GM12873 (cell line): Measurements from ENCODE around the gene MDK.

Experiments used
- CTCF ChIP-seq: IDR thresholded peaks from 2 replicates; pipeline ENCODE4 v1.5.1; 2012; ENCODE audit warnings: low read depth, mild to moderate bottlenecking, moderate library complexity, low read length, control low read depth; ENCODE audit not compliant: insufficient read depth; ENCODE audit errors: missing control alignments

MDK gene

DNA sequence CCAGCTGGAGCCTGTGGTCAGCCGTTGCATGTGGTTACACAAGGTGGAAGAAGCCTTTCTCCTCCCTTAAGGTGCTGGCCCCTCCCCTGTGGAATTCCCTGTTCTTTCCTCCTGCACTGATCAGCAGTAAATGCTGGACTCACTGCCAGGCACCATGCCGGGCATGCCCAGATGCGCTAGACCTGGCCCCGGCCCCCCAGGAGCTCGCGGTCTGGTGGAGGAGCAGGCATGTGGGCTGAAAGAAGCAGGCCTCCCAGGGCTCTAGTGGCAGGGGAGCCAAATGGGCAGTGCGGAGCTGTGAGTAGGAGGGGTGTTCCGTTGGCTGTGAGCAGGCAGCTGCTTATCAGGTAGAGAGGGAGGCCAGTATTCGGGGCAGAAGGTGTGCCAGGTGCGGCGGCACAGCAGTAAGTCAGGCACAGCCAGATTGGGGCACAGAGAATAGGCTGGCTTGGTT is 24.0 kb upstream of the MDK start:
- no peak for TF ChIP-seq CTCF

- no peak for TF ChIP-seq CTCF
These were observed 21.5 kb upstream of the MDK start for GRCh38 chr11:46359953-46360352.

DNA sequence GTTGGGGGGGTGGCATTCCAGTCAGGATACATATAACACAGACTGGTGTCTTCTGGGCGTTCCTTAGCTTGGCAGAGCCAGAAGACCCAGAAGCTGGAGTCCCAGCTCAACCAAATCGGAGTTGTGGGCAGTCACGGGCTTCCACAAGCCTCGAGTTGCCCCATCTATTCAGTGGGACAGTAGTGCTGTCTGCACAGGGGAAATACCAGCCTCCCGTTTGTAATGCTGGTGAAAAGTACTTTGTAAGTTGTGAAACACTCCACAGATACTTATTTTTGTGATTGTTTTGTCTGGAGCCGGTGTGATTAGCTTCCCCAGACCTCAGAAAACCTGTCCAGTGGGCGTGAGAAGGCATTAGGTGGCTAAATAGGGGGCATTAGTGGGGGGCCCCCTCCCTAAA is 20.6 kb upstream of the MDK start:
- no peak for TF ChIP-seq CTCF

DNA sequence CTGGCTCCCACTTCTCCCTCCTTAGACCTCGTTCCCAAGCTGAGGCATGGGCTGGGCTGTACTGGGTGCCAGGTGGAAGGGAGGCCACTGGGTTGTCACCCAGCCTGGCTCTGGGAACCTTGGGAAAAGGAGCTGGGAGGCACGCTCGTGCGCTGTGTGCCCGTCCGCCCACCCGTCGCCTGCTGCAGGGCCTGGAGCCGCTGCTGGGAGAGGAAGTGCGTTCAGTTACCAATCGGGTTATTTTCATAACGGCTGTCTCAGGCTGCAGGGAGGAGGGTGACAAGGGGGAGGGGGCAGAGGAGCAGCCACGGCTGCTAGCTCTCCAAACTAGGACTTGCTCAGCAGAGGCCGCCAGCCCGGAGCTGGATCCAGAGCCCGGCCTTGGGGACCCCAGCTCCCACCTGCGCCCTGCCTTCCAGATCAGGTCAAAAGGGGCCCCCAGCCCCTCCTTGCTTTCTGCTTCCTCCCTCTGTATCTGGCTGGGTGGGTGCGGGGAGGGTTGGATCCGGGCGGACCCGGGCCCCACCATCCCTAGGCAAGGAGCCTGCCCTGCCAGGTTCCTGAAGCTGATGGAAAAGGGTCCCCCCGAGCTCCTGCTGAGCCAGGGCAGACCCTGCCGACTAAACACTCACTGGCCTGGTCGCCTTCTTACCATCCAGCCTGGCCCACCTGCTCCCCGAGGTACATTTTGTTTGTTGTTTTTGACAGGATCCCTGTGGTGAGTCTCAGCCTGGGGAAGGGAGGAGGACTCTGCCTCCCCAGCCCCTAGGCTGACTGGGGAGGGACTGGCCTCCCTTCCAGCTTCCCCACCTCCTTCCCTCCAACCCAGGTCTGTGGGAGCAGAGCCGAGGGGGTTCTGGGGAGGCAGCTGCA is 19.9 kb upstream of the MDK start:
- TF ChIP-seq CTCF = no peak

DNA sequence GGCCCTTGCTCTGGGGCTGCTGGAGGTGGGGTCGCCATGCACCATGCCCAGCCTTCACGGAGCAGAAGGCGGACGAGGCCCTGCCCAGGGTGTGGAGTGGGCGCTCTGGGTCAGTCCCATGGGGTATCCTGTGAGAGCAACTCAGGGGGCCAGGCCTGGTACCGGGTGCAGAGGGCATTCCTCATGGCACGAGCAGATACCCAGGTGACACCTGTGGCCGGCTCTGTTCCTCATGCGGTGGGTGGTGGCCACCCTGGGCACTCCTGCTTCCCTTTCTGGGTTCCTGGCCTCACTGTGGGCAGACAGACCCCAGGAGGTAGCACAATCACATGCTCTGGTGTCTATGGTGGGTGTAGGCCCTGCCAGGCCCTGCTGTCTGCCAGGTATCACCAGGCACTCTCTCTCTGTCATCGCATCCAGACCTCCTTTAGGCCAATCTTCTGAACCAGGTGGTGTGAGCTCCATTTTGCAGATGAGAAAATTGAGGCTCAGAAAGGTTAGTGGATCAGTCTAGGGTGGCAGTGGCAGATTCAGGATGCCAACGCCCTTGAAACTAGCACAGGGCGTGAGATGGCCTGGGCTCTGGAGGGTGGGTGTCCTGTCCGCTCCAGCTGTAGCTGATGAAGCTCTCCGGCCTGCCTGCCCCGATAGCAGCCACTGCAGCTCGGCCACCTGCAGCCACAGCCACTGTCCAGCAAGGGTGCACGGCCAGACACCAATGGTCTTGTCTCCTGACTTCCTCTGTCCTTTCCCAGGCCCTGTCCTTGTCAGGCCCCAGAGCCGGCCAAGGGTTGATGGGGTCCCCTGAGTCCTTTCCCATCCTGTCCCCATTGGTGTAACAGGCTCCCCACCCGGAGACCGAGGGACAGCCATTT is 19.1 kb upstream of the MDK start:
- TF ChIP-seq CTCF = no peak

DNA sequence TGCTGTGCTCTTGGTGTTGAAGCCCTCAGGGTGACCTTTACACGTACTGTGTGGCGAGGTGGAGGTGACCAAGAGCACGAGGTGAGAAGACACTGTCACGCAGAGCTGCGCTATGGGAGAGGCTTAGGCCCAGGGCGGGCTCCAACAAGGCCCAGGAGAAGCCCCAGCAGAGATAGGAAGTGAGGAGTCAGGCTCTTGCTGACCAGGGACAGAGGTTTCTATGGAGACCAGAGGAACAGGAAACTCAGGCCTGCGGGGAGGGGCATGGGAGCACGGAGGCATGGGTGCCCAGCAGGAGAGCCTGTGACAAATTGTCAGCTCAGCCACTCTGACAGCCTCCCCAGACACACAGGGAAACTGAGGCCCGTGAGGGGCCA is 18.4 kb upstream of the MDK start:
- no peak for TF ChIP-seq CTCF

- TF ChIP-seq CTCF = no peak
These were observed 17.9 kb upstream of the MDK start for GRCh38 chr11:46363455-46364005.
